Stimulated activated CD4-positive, alpha-beta T cell treated with anti-CD3 and anti-CD28 coated beads, Interleukin-1b, Interleukin-23, amount 100 ng/mL, for 1 hour (primary cell): ENCODE data around the gene POP7.
"Not testable (repeated sequence)": the region's sequence is repeated elsewhere in the genome, so short reads cannot be mapped to it uniquely, and the experiment has no call there.

Experiments
- DNase-seq, 2 donors: peaks; one replicate each; pipeline ENCODE4 v3.0.0-alpha.2; 2020; ENCODE audit warnings: low read depth in 2 of 2

POP7 gene

DNA sequence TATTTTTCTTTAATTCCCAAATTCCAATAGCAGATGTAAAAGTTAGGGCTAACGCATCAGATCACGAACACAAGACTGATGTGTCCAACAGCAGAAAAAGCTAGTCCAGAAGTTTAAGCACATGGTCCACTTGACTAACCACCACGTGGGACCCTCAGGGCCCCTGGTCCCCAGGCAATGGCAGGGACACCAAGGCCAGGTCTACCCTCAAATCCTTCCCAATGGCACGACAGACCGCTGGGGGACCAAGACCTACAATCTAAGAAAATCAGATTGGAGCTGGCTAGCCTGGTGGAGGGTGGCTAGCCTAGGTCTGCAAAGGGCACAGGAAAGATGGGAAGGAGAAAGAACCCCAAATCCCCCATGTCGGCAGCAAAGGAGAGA, 13.4 kb upstream of the POP7 start:
- DNase-seq, result no peak

DNA sequence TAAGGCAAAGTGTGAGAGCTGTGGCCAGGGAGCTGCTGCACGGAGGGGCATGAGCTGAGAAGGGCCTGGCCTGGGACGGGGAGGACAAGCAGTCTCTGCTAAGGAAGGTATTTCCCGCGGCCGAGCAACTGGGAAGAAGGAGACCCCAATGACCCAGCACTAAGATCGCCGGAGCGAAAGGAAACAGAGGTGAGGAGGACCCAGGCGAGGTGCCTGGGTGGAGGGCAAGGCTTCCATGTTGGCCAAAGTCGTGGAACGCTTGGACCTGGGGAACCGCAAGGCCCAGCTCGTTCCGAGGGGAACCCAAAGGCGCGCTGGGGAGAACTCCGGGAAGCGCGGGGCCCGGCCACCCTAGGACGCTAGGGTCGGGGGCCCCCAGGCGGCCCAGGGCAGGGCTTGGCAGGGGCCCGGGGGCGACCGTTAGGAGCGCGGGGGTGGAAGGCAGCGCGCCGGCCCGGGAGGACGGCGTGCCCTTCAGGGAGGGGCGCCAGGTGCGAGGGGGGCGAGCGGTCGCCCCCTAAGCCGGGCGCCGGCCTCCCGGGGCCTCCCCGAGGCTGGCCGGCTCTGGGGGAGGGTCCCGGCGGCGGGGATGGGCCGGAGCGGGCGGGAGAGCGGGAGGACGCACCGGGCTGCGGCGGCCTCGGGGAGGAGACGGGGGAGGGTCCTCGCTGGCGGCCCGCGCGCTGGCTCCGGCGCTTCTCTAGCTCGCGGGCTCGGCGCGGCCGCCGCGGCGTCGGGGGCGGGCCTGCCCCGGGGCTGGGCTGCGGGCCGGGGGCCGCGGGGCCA, 12.4 kb upstream of the POP7 start:
- DNase-seq, result no peak

DNA sequence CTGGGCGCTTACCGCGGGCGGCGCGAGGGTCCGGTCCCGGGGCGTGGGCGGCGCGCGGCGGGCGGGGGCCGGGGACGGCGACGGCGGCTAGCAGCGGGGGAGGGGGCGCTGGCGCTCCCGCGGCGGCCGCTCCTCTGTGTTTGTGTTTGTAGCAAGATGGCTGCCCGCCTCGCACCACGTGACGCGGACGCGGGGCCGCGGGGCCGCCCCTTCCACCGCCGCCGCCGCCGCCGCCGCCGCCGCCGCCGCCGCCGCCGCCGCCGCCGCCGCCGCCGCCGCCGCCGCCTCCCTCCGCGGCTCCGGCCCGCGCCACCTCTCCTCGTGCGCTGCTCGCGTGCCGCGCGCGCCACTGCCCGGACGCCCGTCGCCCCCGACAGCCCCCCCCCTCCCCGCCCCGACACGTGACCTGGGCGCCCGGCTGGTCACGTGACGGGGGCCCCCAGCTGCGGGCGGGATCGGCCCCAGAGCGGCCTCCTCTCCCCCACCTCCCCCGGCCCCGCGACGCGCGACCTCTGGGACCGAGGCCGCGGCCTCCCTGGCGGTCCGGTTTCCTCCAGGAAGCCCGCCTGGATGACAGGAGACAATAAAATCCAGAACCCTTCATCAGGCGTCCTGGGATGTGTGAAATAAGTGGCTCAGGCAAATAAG, 11.7 kb upstream of the POP7 start, which contains the start of gene GIGYF1:
TSS of gene GIGYF1 (minus strand) at position 153 of the 648 bp plus-strand sequence. CDS start 6,012 bp downstream, outside the sequence.
- DNase-seq, result no peak

DNA sequence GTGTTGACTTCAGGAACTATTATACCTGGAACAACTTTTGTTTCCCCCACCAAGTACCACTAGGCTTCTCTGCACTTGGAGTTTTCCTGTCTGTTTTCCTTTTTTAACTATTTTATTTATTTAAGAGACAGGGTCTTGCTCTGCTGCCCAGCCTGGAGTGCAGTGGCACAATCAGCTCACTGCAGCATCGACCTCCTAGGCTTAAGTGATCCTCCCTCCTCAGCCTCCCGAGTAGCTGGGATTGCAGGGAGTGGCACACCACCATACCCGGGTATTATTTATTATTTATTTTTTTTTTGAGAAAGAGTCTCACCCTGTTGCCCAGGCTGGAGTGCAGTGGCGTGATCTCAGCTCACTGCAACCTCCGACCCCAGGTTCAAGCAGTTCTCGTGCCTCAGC, 9.8 kb upstream of the POP7 start:
- no peak for DNase-seq

DNA sequence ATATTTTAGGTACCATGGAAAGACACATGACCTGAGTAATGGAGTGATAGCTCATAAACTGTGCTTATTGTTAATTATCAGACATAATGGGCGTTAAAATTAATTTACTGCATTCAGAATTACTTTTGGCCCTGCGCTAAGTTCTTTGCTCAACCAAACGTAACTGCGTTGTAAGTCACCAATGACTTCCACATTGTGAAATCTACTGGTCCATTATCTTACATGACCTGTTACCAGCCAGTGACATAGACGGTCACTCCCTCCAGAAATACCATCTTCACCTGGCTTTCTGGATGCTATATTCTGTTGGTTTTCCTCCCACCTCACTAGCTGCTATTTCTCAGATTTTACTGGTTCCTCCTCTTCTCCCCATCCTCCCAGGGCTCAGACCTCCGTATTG, 6.9 kb upstream of the POP7 start:
- no peak for DNase-seq

DNA sequence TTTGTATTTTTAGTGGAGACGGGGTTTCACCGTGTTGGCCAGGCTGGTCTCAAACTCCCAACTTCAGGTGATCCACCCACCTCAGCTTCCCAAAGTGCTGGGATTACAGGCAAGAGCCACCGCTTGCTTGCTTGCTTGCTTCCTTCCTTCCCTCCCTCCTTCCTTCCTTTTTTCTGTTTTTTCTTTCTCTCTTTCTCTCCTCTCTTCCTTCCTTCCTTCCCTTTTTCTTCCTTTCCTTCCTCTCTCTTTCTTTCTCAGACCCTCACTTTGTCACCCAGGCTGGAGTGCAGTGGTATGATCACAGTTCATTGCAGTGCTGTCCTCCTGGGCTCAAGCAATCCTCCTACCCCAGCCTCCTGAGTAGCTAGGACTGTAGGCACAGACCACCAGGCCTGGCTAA, 4.8 kb upstream of the POP7 start:
- not testable (repeated sequence) for DNase-seq

DNA sequence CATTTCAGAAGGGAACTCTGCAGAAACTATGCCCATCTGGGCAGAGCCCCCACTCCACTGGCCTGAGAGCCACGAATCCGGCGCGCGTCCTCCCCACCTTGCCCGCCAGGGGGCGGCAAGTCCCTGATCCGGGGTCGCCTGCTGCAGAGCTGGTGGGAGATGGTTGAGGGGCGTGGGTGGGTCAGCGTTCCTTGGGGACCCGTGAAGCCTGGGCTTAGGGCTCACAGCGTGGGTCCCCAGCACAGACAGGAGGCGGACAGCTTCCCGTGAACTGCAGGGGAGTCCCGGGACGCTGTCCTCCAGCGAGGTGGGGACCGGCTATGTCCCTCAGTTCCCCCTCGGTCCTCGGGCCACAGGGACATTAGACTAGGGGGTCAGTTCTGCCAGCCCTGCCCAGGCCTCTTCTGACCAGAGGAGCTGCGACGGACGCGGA, 585 bp upstream of the POP7 start:
- peak; percentile 37 to 73 for DNase-seq

DNA sequence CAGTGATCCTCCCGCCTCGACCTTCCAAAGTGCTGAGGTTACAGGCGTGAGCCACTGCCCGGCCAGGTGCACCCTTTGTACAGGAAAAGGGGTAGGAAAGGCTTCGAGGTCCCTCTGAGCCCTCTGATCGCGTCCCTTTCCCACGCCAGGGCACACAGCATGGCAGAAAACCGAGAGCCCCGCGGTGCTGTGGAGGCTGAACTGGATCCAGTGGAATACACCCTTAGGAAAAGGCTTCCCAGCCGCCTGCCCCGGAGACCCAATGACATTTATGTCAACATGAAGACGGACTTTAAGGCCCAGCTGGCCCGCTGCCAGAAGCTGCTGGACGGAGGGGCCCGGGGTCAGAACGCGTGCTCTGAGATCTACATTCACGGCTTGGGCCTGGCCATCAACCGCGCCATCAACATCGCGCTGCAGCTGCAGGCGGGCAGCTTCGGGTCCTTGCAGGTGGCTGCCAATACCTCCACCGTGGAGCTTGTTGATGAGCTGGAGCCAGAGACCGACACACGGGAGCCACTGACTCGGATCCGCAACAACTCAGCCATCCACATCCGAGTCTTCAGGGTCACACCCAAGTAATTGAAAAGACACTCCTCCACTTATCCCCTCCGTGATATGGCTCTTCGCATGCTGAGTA, 871 bp downstream of the POP7 start:
- DNase-seq, result no peak

DNA sequence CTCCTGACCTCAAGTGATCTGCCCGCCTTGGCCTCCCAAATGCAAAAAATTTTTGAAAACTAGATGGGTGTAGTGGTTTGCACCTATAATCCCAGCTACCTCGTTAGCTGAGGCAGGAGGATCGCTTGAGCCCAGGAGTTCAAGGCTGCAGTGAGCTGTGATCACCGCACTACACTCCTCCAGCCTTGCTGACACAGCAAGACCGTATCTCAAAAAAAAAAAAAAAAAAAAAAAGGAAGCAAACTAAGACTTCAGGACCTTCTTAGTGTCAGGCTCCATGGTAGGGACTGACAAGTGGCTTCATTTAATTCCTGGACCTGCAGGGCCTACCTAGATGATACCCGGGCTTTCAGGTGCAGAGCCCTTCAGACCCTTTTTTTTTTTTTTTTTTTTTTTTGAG, 2.5 kb downstream of the POP7 start:
- no peak for DNase-seq

DNA sequence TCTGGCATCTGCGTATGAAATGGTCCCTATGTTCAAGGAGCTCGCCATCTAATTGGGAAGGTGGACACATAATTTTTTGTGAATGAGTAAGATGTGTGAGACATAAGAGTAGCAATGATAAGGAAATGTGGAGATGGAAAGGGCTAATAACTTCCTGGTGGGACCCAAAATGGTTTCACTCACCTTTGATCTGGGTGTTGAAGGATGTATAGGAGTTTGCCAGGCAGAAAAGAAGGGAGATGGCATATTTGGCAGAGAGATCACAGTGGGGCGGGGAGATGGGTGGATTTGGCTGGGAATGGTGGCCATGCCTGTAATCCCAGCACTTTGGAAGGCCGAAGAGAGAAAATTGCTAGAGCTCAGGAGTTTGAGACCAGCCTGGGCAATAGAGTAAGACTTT, 4.5 kb downstream of the POP7 start:
- no peak for DNase-seq

DNA sequence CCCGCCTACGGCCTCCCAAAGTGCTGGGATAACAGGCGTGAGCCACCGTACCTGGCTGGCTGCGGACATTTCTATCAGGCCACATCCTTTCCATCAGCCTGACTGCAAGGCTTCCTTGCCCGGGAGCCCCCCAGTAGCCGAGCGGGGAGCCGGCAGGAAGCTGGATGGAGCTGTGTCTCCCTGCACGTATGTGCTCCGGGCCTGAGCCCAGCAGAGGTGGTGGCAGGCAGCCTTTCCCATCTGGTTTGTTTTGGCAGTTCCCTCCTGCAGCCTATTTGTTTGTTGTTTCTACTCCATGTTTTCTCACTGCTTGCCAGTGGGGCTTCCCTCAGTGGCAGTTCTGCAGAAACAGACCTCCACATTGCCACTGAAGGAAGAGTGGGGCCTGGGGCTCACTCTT, 5.4 kb downstream of the POP7 start:
- no peak for DNase-seq

DNA sequence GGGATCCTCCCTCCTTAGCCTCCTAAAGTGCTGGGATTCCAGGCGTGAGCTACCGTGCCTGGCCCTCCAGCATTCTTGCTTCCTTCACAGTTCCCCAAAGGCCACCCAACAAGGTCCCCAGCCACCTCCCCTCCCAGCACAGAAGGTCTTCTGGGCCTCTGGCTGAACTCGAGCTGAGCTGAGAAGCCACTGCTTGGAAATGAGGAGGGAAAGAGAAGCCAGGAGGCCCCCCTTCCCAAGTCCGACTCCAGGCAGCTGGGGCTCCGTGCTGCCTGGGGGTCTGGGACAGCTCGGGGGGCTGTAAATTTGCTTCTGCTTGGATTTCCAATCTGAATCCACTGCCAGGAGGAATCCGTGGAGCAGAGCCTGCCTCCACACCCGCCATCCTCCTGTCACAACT, 8.8 kb downstream of the POP7 start:
- DNase-seq, result no peak

DNA sequence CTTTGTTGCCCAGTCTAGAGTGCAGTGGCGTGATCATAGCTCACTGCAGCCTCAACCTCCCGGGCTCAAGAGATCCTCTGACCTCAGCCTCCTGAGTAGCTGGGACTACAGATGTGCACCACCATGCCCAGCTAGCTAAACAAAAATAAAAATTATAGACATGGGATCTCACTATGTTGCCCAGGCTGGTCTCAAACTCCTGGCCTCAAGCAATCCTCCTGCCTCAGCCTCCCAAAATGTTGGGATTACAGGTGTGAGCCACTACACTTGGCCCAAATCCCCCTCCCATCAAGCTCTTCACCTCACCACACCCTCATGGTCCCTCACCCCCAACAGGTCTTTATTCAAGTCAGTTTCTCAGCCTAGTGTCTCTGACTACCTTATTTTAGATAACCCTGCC, 11.2 kb downstream of the POP7 start:
- not testable (repeated sequence) for DNase-seq

DNA sequence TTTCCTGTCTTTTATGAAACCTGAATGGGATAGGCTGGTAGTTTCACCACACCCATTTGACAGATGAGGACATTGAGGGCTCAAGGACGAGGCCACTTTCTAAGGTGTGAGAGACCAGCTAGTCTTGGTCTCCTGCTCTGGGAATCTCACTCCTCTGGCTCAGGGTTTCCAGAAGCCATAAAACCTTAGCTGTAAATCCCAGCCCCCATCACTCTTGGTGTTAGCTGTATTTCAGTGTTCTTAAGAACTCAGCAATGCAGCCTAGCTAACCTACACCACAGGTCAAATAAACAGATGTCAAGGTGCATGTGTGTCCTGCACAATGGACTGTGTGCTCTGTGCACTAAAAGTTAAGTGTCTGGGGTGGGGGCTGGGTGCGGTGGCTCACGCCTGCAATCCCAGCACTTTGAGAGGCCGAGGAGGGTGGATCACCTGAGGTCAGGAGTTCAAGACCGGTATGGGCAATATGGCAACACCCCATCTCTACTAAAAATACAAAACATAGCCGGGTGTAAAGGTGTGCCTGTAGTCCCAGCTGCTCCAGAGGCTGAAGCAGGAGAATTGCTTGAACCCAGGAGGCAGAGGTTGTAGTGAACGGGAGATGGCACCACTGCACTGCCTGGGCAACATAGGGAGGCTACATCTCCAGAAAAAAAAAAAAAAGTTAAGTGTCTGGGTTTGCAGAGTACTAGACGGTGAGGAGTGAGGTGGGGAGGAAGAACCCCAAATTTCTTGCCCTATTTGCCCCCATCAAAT, 13.8 kb downstream of the POP7 start:
- no peak for DNase-seq

DNA sequence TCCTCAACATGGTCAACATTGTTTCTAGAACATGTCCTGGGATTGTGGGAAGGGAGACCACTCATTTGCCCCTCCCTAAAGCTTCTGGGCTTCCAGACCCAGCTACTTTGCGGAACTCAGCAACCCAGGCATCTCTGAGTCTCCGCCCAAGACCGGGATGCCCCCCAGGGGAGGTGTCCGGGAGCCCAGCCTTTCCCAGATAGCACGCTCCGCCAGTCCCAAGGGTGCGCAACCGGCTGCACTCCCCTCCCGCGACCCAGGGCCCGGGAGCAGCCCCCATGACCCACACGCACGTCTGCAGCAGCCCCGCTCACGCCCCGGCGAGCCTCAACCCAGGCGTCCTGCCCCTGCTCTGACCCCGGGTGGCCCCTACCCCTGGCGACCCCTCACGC, 14.4 kb downstream of the POP7 start, which contains the start of gene EPO:
TSS of gene EPO (plus strand) at position 190 of the 392 bp plus-strand sequence. CDS start 513 bp downstream, outside the sequence.
- DNase-seq, result no peak

DNA sequence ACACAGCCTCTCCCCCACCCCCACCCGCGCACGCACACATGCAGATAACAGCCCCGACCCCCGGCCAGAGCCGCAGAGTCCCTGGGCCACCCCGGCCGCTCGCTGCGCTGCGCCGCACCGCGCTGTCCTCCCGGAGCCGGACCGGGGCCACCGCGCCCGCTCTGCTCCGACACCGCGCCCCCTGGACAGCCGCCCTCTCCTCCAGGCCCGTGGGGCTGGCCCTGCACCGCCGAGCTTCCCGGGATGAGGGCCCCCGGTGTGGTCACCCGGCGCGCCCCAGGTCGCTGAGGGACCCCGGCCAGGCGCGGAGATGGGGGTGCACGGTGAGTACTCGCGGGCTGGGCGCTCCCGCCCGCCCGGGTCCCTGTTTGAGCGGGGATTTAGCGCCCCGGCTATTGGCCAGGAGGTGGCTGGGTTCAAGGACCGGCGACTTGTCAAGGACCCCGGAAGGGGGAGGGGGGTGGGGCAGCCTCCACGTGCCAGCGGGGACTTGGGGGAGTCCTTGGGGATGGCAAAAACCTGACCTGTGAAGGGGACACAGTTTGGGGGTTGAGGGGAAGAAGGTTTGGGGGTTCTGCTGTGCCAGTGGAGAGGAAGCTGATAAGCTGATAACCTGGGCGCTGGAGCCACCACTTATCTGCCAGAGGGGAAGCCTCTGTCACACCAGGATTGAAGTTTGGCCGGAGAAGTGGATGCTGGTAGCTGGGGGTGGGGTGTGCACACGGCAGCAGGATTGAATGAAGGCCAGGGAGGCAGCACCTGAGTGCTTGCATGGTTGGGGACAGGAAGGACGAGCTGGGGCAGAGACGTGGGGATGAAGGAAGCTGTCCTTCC, 15.0 kb downstream of the POP7 start:
- DNase-seq, result no peak

DNA sequence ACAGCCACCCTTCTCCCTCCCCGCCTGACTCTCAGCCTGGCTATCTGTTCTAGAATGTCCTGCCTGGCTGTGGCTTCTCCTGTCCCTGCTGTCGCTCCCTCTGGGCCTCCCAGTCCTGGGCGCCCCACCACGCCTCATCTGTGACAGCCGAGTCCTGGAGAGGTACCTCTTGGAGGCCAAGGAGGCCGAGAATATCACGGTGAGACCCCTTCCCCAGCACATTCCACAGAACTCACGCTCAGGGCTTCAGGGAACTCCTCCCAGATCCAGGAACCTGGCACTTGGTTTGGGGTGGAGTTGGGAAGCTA, 15.5 kb downstream of the POP7 start:
- DNase-seq, result no peak

DNA sequence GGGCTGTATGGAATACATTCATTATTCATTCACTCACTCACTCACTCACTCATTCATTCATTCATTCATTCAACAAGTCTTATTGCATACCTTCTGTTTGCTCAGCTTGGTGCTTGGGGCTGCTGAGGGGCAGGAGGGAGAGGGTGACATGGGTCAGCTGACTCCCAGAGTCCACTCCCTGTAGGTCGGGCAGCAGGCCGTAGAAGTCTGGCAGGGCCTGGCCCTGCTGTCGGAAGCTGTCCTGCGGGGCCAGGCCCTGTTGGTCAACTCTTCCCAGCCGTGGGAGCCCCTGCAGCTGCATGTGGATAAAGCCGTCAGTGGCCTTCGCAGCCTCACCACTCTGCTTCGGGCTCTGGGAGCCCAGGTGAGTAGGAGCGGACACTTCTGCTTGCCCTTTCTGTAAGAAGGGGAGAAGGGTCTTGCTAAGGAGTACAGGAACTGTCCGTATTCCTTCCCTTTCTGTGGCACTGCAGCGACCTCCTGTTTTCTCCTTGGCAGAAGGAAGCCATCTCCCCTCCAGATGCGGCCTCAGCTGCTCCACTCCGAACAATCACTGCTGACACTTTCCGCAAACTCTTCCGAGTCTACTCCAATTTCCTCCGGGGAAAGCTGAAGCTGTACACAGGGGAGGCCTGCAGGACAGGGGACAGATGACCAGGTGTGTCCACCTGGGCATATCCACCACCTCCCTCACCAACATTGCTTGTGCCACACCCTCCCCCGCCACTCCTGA, 16.7 kb downstream of the POP7 start:
- no peak for DNase-seq

DNA sequence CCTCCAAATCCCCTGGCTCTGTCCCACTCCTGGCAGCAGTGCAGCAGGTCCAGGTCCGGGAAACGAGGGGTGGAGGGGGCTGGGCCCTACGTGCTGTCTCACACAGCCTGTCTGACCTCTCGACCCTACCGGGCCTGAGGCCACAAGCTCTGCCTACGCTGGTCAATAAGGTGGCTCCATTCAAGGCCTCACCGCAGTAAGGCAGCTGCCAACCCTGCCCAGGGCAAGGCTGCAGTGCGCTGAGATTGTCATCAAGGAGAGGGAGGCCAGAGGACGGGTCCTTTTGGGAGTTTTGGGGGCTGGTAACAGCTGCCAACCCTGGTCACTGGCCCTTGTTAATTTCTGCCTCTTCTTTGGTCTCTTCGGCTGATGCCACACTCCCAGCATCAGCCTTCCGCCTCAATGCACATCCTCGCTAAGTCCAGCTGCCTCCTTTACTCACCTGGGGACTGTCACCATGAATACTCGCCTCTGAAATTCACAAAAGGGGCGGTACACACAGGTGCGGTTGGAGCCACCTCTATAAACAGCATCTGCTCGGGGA, 17.9 kb downstream of the POP7 start:
- no peak for DNase-seq

DNA sequence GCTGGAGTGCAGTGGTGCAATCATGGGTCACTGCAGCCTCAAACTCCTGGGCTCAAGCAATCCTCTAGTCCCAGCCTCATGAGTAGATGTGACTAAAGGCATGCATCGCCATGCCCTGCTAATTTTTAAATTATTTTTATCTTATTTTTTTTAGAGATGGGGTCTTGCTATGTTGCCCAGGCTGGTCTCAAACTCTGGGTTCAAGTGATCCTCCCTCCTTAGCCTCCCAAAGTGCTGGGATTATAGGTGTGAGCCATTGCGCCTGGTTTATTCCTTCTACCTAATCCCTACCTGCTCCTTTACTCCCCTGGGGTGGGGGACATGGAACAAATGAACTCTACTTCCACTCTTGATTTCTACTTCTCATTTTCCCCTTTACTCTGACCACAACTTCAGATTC, 18.4 kb downstream of the POP7 start:
- not testable (repeated sequence) for DNase-seq
